Left lobe of liver (tissue), 2 donors: ENCODE results near the gene CAPZB. TPM values are rescaled to one million over a fixed set of nuclear protein-coding genes. Genes with fewer than 3 reads are reported as not detected.
A peak's percentile ranks its signal among the peaks of the same experiment; 100 is the strongest.

Experiments used
- ATAC-seq: fragments of 200-7000 bp; cut with Tn5 transposase; one replicate; pipeline ENCODE4 v1.9.1; 2020; ENCODE audit warnings: mild to moderate bottlenecking, moderate library complexity
- DNase-seq: peaks from one replicate; pipeline ENCODE4 v3.0.0-alpha.2; 2020; ENCODE audit warnings: low spot score
- total RNA-seq: library from RNA; stranded (reverse); gene quantifications from one replicate; pipeline ENCODE4 v1.2.1, GENCODE V29; 2021
- donor health status: DM: no; HTN: no; CAD: no; lungs with moderate emphysema.
- donor health status: DM: no; HTN: yes; CAD: no.

CAPZB gene
- total RNA-seq, 1 donor from 2014 or later: 91.4 TPM

DNA sequence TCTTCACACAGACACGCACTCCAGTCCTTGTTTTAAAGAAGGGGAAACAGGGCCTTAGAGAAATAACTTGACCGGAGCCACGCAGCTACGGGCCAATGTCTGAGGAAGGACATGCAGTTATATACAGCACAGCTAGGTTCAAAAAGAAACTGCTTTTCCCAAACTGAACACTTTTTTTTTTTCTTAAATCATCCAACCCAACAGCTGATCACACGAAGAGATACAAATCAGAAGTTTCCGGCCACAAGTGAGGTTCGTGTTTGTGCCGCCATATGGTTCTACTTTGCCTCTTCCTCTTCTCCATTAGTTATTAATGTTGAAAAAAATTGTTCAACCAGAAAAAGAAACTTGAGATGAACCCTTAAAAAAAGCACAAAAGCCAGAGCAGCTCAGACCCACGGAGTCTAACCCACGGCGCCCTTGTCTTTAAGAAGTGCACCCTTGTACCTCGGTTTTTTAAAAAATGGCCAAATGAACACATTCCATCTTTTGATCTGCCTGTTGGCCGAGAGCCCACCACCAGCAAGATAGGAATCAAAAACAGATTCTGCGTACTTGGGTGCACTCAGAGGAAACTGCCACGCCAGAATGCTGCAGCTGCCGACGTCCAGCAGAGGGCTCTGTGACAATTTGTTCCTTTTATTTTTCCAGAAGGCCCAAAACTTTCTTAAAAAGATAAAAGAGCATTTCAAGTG is 94.3 kb downstream of the CAPZB start:
- DNase-seq (no peak), ATAC-seq (peak; percentile 57)

DNA sequence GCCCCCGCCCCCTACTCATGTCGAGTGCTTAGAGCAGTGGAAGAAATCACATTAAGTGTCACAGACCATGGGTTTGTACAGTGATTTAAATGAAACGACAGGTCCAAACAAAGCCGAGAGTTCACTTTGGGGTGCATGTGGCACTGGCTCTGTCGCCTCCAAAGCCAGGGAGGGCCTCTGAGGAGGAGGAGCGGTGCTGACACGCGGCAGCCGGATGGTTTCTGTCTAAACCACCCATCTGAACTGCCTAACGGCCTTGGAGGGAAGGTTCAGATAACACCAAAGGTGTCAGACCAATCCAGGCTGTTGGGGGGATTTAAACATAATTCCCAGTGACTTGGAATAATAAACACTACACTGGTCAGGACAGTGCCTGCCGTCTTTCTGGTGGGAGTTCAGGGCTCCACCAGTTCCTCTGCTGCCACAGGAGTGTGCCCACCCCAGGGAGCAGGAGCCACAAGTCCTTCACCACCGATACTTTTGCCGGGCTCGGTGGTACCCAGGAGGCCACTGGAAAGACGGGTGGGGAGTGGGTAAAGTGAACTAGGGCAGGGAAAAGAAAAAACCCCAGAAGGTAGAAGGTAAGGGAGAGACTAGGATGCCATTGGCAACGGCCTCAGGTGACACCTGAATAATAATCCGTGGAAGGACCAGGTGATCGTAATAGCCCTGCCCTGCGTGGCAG is 95.0 kb downstream of the CAPZB start:
- no peak for ATAC-seq
- no peak for DNase-seq

DNA sequence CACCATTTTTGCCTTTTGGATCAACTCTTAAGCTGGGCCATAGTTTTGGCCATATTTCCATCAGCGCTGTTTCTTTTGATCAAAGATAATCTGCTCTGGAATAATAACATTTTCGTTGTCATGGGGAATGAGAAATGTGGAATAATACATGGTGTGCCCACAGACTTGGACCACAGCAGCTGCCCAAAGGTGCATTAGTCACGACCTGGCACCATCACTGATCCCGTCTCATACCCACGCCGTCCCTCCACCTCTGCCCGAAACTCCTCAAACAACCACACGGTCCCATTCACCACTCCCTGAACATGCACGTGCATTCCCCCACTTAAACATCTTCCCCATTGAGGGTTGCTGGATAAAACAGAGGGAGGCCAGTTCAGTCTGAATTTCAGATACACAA is 96.4 kb downstream of the CAPZB start:
- ATAC-seq (no peak), DNase-seq (no peak)

DNA sequence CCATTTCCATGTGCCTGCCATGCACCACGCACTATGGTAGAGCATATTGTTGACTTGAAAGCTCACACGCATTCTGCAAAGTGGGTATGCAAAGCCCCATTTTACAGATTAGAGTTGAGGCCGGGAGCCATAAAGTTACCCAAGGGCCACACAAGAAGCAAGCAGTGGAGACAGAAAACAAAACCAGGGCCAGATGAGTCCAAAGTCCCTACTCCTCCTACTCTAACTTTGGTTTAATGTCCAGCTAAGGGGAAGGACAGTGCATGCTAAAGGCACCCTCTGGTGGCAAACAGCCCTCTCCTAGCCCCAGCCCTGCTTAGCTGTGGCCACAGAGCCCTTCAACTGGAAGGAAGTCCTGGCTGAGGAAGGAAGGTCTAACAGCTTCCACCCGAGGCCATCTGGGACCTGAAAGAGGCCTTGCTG is 98.3 kb downstream of the CAPZB start:
- peak; percentile 87 for ATAC-seq

DNA sequence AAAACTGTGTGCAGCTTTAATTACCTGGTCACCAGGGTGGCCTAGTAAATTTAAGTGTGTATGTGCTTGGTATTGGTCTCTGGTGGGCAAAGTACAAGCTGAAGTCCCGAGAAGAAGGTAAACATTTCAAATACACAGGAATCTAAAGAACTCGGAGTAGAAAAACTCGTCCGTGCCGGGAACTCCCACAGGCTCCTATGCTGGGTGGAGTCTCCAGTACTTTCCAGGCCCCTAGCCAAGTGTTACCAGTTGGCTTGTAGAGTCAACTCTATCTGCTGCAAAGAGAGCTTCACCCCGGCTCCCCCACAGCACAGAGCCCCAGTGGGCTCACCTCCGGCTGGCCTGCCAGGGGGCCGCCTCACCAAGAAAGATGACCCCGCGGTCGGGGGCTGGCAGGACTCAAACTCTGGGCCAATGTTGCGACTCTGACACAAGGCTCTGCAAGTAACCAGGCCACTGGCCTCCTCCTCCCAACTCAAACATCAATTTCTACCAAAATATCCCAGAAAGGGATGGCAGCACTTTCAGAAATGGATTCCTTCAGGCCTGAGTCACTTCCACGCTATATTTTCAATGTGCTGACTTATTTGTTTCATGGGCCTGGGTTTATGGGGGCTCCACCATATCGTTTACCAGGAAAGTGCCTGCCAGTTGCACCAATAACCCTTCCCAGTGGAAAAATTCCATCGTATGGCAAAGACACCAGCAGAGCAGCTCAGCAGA is 99.3 kb downstream of the CAPZB start:
- peak; percentile 59 for DNase-seq

More for the DNA sequence above, 98.3 kb downstream of the CAPZB start:
- DNase-seq: peak; percentile 60

DNA sequence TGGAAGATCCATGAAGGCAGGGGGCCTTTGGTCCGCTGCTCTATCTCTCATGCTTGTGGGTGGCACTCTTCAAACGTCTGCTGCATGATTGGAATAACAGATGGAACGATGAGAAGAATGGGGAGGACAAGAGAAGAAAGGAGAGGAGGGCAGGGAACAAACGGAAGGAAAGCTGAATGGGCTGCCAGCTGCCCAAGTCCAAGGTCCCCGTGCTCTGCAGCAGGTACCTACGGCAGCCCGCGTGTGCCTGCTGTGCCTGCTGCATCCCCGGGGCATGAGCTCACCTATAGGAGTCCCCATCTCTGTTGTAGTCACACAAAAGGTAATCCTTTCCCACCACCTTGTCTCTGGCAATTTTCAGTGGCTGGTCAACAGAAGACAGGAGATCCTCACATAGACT is 100.1 kb downstream of the CAPZB start:
- no peak for ATAC-seq
- DNase-seq: no peak

More for the DNA sequence above, 99.3 kb downstream of the CAPZB start:
- ATAC-seq: peak; percentile 78

DNA sequence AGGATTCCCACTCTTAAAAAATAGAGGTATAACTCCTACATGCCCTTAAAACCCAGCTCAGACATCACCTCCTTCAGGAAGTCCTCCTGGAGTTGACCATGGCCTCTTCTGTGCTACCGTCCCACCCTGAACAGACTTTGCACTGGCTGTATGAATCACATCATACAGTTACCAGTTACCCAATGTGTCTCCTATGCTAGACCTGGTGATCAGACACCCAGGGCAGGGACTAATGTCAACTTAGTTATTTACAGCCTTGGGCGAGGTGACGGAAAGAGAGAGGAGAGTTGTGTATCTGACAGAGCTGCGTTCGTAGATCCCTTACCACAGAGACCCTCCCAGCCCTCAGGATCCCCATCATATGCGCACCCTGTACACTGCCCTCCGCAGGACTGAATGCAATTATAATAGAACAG is 100.6 kb downstream of the CAPZB start:
- DNase-seq (no peak), ATAC-seq (no peak)

DNA sequence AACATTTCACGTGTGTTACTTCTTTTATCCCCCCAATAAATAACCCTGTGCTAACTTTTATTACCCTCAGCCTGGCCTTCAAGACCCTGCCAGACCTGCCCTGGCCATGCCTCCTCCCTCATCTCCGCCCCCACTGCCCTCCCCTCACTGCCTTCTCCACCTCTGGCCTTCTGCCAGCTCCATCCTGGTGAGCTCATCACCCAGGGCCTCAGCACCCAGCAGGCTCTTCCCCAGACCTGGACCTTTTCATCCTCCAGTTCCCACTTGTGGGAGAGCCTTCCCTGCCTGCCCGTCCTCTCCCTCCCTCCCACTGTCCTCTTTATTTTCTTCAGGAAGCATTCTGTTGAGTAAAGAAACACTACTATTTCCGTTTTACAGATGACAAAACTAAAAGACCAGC is 101.2 kb downstream of the CAPZB start:
- DNase-seq (no peak), ATAC-seq (no peak)

DNA sequence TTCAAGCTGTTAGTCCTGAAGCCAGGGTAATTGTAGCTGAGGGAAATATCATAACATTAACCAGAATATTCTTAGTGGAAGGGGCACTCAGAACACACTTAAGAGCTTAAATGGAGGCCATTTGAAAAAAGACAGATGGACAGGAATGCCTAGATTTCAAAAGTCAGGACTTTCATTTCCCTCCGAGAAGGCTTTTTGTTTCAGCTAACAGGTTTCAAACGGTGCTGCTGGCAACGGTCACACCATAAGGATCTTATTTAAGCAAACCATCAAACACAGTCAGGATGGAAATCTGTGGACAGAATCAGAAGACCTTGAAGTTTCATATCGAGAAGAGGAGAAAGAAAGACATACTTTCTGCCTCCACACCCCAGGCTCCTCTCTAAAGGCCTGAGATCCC is 103.1 kb downstream of the CAPZB start:
- no peak for ATAC-seq
- no peak for DNase-seq

DNA sequence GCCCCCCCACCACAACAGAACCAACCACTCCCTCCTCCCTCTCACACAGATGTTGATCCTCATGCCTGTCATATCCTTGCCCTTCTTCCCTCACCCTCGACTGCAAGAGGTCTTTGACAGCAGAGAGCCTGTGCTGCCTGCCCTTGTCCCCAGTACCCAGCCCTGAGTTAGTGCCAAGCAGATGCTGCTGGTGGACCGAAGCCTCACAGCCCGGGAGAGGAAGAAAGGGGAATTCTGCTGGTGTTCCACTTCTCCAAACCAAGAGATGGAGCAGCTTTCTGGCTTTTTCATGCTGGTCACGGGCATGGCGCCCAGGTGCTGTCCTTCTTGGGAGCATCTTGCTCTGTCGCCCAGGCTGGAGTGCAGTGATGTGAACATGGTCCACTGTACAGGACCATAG is 104.1 kb downstream of the CAPZB start:
- ATAC-seq: no peak

DNA sequence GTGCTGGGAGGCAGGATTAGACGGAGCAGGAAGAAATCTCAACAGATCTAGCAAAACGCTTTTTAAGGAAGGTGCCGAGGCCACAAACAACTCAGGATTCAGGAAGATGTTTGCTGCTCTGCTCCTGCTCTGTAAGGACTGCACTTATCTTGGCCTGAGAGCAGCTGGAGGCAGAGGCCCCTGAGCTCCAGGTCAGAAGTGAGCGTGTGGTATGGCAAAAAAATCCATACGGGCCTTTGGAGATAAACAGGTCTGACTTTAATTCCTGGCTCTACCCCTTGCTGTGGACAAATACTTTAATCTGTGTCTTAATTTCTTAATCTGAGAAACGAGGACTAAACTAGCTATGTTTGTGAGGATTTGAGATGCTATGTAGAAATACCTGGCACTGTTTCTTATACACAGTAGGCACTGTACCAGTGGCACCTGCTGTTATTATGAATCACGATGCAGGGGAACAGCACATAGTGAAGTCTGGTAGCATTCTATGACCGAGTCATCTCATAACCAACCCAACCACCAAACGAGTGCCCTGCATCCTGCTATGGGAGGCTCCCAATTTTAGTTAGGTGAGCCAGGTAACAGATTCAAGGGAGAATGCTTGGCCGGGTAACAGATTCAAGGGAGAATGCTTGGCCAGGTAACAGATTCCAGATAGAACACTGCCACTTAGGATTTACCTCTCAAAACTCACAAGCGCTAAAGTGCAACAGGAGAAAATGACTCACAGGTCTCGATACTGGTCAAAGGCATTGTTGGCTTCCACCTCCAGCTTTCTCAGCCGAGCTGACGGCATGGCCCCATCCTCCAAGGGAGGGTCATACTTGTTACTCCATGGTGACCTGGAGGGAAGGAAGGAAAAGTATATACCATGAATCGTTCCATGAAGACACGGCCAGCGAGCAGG is 107.3 kb downstream of the CAPZB start:
- ATAC-seq (no peak), DNase-seq (no peak)

More for the DNA sequence above, 104.1 kb downstream of the CAPZB start:
- no peak for DNase-seq

DNA sequence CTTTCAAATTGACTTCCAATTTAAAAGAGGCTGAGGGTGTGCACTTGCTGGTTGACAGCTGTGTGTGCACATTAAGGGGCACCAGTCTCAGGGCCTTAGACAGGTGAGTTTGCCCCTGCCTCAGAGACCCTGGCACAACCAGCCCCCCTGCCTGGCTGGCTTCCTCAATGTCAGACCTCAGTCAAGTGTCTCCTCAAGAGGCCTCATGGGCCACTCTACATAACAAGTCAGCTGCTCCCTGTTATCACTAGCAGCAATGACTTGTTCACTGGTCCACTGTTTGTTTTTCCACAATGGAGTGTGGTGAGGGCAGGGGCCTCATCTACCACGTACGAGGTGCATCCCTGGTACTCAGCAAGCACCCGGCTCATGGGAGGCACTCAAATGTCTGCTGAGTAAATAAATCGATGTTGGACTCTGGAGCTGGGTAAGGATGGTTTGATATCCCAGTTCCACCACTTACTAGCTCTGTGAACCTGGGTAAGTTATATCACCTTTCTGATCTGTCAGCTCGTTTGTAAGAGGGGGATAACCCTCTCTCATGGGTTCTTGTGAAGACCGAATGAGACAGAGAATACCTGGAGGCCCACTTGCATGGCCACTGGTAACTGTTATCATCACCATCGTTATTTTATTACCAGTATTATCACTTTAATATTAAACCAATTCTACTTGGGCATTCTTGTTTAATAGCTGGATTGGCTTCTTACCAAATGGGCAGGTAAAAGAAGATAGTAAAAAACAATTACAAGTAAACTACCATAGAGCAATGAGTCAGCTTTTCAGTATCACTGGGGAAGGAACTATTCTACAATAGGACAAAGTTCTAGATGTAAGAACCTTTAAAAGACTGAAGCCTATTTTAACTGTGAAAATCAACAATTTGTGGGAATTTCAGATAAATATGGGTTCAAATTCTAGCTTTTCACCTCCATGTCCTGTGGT is 108.6 kb downstream of the CAPZB start:
- DNase-seq (no peak), ATAC-seq (no peak)

DNA sequence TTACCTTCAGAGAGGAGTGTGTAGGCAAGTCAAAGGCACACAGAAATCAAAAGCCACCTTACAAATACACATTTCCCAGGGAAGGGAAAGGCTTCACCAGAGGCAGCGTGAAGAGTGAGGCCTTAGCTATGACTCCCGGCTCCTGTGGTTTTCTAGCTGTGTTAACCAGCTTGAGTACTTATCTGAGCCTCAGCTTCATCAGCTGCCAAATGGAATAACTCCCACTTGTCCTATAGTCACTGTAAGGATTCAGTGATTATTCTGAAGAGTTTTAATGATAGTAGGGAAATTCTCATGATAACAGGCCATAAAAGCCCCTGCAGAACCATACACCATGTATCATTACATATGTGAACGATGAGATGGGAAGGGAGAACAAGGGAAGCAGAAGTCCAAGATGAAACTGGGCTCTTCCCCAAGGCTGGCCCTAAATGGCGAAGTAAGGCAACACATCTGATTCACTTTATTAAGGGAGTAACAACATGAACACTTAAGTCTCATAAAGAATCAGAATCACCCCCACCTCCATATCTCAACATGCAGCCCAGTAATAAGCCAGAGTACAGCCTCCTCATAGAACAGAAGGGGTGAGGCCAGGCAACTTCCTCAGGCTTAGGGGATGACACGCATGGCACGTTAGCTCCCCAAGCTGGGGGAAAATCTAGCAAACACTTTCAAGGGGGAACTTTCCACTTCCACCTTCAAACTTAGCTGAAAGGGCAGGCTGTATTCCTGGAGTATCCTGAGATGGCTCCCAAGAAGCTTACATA is 109.5 kb downstream of the CAPZB start:
- ATAC-seq (no peak), DNase-seq (no peak)

DNA sequence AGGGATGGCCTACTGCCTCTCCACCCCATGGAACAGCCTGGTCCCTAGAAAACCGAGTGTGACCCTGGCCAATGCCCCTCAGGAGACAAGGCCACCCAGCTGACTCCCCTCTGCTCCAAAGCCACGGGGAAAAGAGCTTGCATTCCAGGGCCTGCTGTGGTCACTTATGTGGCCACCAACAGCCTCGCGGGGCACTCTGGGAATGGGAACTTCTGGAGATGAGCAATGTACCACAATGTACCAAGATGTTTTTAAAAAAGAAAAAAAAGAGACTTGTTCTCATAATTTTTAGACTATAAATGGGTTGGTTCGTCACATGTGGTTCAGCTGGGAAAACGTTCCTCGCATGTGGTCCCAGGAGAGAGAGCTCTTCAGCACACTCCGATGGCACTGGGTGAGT is 110.4 kb downstream of the CAPZB start:
- DNase-seq (no peak), ATAC-seq (no peak)

DNA sequence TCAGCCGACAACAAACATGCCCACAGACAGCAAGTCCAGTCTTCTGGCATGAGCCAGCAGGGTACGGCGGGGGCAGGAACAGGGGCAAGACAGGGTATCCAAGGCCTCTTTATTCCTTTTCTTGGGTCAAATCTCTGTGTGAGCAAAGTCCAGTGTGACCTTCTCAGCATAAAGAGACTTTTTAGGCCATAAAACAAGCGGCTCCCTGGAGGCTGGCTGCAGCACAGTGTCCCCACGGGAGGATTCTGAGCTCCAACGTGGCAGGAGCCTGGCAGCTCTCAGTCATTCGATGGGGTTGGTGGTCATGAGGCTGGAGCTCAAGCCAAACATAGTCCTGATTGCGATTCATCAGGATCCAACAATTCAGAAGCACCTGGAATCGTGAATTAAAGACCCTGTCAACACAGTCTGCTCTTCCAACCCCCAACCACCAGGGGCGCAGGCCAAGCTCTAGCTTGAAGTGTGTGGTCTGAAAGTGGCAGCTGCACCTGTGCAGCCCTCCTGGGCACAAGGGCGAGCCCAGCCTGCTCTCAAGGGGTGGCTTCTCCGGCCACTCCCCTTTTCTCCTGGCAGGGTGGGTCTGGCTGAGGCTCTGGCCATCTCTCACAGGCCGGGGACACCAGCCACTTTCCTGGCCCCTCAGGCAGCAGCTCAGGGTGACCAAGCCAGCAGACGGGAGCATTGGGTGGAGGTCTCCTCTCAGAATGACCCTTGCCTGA is 111.1 kb downstream of the CAPZB start:
- ATAC-seq (peak; percentile 18), DNase-seq (no peak)

DNA sequence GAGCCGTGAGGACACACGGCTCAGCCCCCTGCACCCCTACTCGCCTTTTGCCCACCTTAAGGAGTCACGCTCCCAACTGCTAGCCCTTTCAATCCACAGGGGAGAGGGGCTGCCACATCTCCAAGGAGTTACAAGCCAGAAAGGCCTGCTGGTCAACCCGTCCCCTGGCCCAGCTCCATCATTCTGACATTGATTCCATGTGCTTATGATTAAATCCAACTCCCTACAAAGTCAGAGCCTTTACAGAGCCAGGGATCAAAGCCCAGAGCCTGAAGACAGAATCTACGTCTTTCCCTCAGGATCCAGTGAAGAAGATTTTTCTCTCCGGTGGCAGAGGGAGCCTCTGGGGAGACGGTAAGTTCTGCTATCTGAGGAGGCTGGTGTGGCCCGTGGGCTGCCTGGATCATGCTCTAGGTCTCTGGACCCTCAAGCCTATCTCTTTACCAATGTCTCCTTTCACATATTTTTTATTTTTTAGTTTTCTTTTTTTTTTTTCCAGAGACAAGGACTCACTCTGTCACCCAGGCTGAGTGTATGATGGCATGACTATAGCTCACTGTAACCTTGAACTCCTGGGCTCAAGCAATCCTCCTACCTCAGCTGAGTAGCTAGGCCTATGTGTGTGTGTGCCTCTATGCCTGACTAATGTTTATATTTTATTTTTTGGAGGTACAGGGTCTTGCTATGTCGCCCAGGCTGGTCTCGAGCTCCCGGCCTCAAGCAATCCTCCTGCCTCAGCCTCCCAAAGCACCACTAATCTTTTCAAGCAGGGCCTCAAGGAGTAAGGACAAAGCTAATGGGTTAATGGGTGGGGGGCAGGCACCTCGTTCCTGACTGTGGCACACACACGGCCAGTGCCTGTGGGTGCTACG is 111.9 kb downstream of the CAPZB start:
- ATAC-seq (no peak), DNase-seq (no peak)

DNA sequence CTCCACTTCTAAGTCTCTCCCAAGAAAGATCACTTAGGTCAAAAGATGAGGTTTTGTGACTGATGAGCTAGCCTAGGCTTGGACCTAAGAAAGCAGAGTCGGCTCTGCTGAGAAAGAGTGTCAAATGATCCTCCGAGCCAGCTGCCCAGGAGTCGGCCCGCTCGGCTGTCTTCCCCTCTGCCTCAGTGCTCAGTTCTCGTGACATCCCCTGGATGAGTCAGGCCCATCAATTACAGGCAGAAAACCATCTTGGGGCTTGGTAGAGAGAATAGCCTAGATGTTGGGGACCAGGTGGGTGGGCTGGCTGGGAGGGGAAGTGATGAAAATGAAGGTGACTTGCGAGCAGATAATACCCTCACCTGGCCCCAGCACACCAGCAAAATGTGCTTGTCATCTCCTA is 112.7 kb downstream of the CAPZB start:
- ATAC-seq (no peak), DNase-seq (no peak)
